D721Med (cell line): ENCODE results near the gene BST2.
A peak's percentile ranks its signal among the peaks of the same experiment; 100 is the strongest.

Experiments
- DNase-seq: peaks from one replicate; pipeline ENCODE4 v3.0.0; 2011; ENCODE audit warnings: low spot score; ENCODE audit not compliant: insufficient read length
- FAIRE-seq: peaks from 2 replicates; lab custom pipeline; 2011; peaks lifted over from hg19 to GRCh38; lab: Jason Lieb, UNC
- TF ChIP-seq, protein P1 (sequence below): IDR thresholded peaks from 2 replicates; pipeline ENCODE4 v1.5.1; 2012; ENCODE audit warnings: mild to moderate bottlenecking, control low read depth; ENCODE audit not compliant: insufficient read depth; ENCODE audit errors: missing control alignments

BST2 gene

GRCh38 chr19:17419154-17419620 lies 13.8 kb upstream of the BST2 start:
- peak; percentile 29 for FAIRE-seq
- no peak for DNase-seq
- TF ChIP-seq, protein P1, sequence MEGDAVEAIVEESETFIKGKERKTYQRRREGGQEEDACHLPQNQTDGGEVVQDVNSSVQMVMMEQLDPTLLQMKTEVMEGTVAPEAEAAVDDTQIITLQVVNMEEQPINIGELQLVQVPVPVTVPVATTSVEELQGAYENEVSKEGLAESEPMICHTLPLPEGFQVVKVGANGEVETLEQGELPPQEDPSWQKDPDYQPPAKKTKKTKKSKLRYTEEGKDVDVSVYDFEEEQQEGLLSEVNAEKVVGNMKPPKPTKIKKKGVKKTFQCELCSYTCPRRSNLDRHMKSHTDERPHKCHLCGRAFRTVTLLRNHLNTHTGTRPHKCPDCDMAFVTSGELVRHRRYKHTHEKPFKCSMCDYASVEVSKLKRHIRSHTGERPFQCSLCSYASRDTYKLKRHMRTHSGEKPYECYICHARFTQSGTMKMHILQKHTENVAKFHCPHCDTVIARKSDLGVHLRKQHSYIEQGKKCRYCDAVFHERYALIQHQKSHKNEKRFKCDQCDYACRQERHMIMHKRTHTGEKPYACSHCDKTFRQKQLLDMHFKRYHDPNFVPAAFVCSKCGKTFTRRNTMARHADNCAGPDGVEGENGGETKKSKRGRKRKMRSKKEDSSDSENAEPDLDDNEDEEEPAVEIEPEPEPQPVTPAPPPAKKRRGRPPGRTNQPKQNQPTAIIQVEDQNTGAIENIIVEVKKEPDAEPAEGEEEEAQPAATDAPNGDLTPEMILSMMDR, result no peak

- DNase-seq (no peak), FAIRE-seq (no peak)
- TF ChIP-seq, protein P1, result no peak
Observed at GRCh38 chr19:17418710-17419109, 13.3 kb upstream of the BST2 start.

GRCh38 chr19:17415121-17415520 lies 9.7 kb upstream of the BST2 start:
- no peak for FAIRE-seq
- TF ChIP-seq, protein P1, result no peak
- DNase-seq, result no peak

DNA sequence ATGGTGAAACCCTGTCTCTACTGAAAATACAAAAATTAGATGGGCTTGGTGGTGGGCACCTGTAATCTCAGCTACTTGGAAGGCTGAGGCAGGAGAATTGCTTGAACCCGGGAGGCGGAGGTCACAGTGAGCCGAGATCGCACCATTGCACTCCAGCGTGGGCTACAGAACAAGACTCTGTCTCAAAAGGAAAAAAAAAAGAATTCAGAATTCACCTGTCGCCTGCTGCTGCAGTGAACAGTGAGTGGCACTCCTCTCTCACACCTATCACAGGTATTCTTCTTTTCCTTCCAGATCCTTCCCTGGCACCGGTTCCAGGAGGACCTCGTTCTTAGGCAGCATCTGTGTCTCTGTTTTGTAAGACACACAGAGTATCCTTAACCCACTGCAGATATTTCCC lies 8.7 kb upstream of the BST2 start:
- no peak for DNase-seq
- no peak for FAIRE-seq
- TF ChIP-seq, protein P1, result no peak

DNA sequence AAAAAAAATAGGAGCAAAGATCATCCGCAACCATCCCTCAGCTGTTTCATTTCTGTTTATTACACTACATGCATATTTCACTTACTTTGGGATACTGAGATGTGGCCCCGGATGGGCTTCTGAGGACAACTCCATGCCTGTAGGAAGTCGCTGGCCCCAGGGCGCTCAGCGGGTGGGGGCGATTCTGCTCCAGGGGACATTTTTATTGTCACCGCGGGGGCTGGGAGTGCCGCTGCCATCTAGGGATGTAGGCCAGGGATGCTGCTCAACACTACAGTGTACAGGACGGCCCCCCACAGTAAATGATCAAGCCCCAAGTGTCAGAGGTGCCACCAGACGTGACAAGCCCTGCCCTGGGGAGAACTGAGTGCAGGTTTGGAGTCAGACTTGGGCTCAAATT lies 6.4 kb upstream of the BST2 start:
- TF ChIP-seq, protein P1, result no peak
- no peak for FAIRE-seq
- DNase-seq, result no peak

GRCh38 chr19:17409990-17410389 lies 4.6 kb upstream of the BST2 start:
- TF ChIP-seq, protein P1, result no peak
- FAIRE-seq (no peak), DNase-seq (no peak)

DNA sequence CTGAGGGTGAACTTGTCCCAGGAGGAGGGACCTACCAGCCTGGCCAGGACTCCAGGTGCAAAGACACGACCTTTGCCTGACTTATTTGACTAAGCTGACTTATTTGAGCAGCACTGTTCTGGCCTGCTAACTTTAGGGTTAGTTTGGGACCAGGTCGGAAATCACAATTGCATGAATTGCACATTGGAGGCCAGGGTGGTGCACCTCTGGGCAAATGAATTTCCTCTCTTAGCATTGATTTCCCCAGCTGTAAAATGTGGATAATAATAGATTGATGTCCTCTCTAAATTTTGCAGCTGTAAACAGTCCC lies 1.4 kb upstream of the BST2 start:
- TF ChIP-seq, protein P1, result no peak
- DNase-seq, result no peak
- FAIRE-seq, result no peak
